Measurements from ENCODE around the gene ABHD4.
"Not testable (repeated sequence)": the region's sequence is repeated elsewhere in the genome, so short reads cannot be mapped to it uniquely, and the experiment has no call there.

ABHD4 gene

GRCh38 chr14:22598099-22598895, at the start of gene ABHD4:
TSS of gene ABHD4 (plus strand) at chr14:22598300. CDS start at chr14:22598307, 7 bp downstream.
- DNase-seq (peak; percentile 58), ATAC-seq (replicated peaks) (peak; percentile 93 to 95)
- Mint-ChIP-seq H3K4me3 (peak within 1 kb of the TSS; percentile 97 to 98), H3K9me3 (no peaks in the 10 kb centered on the region), H3K4me1 (peaks cover 28 to 43% of the 10 kb centered on the region in 2 donors), H3K36me3 (peaks cover 23 to 35% of the 10 kb centered on the region in 2 donors), H3K27me3 (no peaks in the 10 kb centered on the region), H3K27ac (peak within 1 kb of the TSS; percentile 95)

- Mint-ChIP-seq H3K4me3 (peak overlapping the region in 1 of 2 donors; percentile 31), H3K27ac (peak overlapping the region; percentile 92), H3K36me3 (peaks cover 37 to 41% of the 10 kb centered on the region in 2 donors), H3K27me3 (no peaks in the 10 kb centered on the region), H3K9me3 (no peaks in the 10 kb centered on the region), H3K4me1 (peaks cover 69 to 85% of the 10 kb centered on the region in 2 donors)
- DNase-seq (no peak), ATAC-seq (replicated peaks) (no peak)
Measured at GRCh38 chr14:22549324-22549962, 48.7 kb upstream of the ABHD4 start.

- H3K27ac Mint-ChIP-seq = peak overlapping the region; percentile 92
- H3K36me3 Mint-ChIP-seq = peaks cover 37 to 40% of the 10 kb centered on the region in 2 donors
- DNase-seq = peak; percentile 78
- H3K4me1 Mint-ChIP-seq = peaks cover 68 to 85% of the 10 kb centered on the region in 2 donors
- H3K4me3 Mint-ChIP-seq = peak overlapping the region; percentile 64 to 66
- ATAC-seq (replicated peaks) = peak; percentile 89 to 91
- no peaks in the 10 kb centered on the region for H3K27me3 Mint-ChIP-seq
- no peaks in the 10 kb centered on the region for H3K9me3 Mint-ChIP-seq
Measured at GRCh38 chr14:22549981-22550673, 48.0 kb upstream of the ABHD4 start.

GRCh38 chr14:22551605-22551997, 46.5 kb upstream of the ABHD4 start:
- Mint-ChIP-seq H3K9me3 (no peaks in the 10 kb centered on the region), H3K4me3 (peak overlapping the region; percentile 64 to 75), H3K36me3 (peaks cover 37 to 43% of the 10 kb centered on the region in 2 donors), H3K4me1 (peaks cover 76 to 88% of the 10 kb centered on the region in 2 donors), H3K27ac (peak overlapping the region; percentile 92), H3K27me3 (peaks cover 0 to 4% of the 10 kb centered on the region in 2 donors)
- DNase-seq = no peak
- no peak for ATAC-seq (replicated peaks)

GRCh38 chr14:22552001-22552826, 45.9 kb upstream of the ABHD4 start:
- Mint-ChIP-seq H3K9me3 (no peaks in the 10 kb centered on the region), H3K27ac (peak overlapping the region; percentile 92), H3K36me3 (peaks cover 37 to 43% of the 10 kb centered on the region in 2 donors), H3K27me3 (peaks cover 0 to 4% of the 10 kb centered on the region in 2 donors), H3K4me1 (peaks cover 81 to 94% of the 10 kb centered on the region in 2 donors), H3K4me3 (peak overlapping the region; percentile 66 to 75)
- ATAC-seq (replicated peaks) (no peak), DNase-seq (no peak)

- peak overlapping the region; percentile 92 for H3K27ac Mint-ChIP-seq
- H3K4me3 Mint-ChIP-seq = peak overlapping the region in 1 of 2 donors; percentile 66
- H3K9me3 Mint-ChIP-seq = no peaks in the 10 kb centered on the region
- no peak for DNase-seq
- peaks cover 85 to 98% of the 10 kb centered on the region in 2 donors for H3K4me1 Mint-ChIP-seq
- peaks cover 0 to 4% of the 10 kb centered on the region in 2 donors for H3K27me3 Mint-ChIP-seq
- ATAC-seq (replicated peaks) = no peak
- H3K36me3 Mint-ChIP-seq = peaks cover 35 to 43% of the 10 kb centered on the region in 2 donors
Measured at GRCh38 chr14:22552827-22553076, 45.3 kb upstream of the ABHD4 start.

GRCh38 chr14:22553445-22553844, 44.7 kb upstream of the ABHD4 start:
- DNase-seq = no peak
- Mint-ChIP-seq H3K27ac (peak overlapping the region; percentile 92), H3K27me3 (peaks cover 0 to 4% of the 10 kb centered on the region in 2 donors), H3K36me3 (peaks cover 30 to 42% of the 10 kb centered on the region in 2 donors), H3K9me3 (no peaks in the 10 kb centered on the region), H3K4me1 (peaks cover 83 to 98% of the 10 kb centered on the region in 2 donors), H3K4me3 (no peak overlapping the region)
- ATAC-seq (replicated peaks) = no peak

GRCh38 chr14:22553861-22554497, 44.1 kb upstream of the ABHD4 start:
- not testable (repeated sequence) for ATAC-seq (replicated peaks); H3K4me3 Mint-ChIP-seq; DNase-seq; H3K27me3 Mint-ChIP-seq; H3K9me3 Mint-ChIP-seq
- Mint-ChIP-seq H3K4me1 (peaks cover 84 to 98% of the 10 kb centered on the region in 2 donors), H3K27ac (peak overlapping the region; percentile 98), H3K36me3 (peaks cover 31 to 43% of the 10 kb centered on the region in 2 donors)

GRCh38 chr14:22554498-22555383, 43.4 kb upstream of the ABHD4 start:
- peak overlapping the region; percentile 98 for H3K27ac Mint-ChIP-seq
- peaks cover 77 to 98% of the 10 kb centered on the region in 2 donors for H3K4me1 Mint-ChIP-seq
- peaks cover 0 to 4% of the 10 kb centered on the region in 2 donors for H3K27me3 Mint-ChIP-seq
- no peak for DNase-seq
- ATAC-seq (replicated peaks) = no peak
- H3K36me3 Mint-ChIP-seq = peaks cover 30 to 48% of the 10 kb centered on the region in 2 donors
- peaks cover 0 to 1% of the 10 kb centered on the region in 2 donors for H3K9me3 Mint-ChIP-seq
- no peak overlapping the region for H3K4me3 Mint-ChIP-seq

GRCh38 chr14:22555384-22556011, 42.6 kb upstream of the ABHD4 start:
- peak; percentile 70 for DNase-seq
- ATAC-seq (replicated peaks) = peak; percentile 26 to 30
- H3K4me1 Mint-ChIP-seq = peaks cover 73 to 98% of the 10 kb centered on the region in 2 donors
- H3K27ac Mint-ChIP-seq = peak overlapping the region; percentile 98
- H3K36me3 Mint-ChIP-seq = peaks cover 34 to 53% of the 10 kb centered on the region in 2 donors
- peaks cover 0 to 4% of the 10 kb centered on the region in 2 donors for H3K27me3 Mint-ChIP-seq
- peaks cover 0 to 1% of the 10 kb centered on the region in 2 donors for H3K9me3 Mint-ChIP-seq
- peak overlapping the region; percentile 49 to 76 for H3K4me3 Mint-ChIP-seq

- ATAC-seq (replicated peaks) (peak; percentile 82 to 83), DNase-seq (peak; percentile 98)
- Mint-ChIP-seq H3K4me1 (peaks cover 69 to 98% of the 10 kb centered on the region in 2 donors), H3K9me3 (peaks cover 0 to 1% of the 10 kb centered on the region in 2 donors), H3K27me3 (peaks cover 0 to 4% of the 10 kb centered on the region in 2 donors), H3K4me3 (peak overlapping the region; percentile 49 to 76), H3K27ac (peak overlapping the region; percentile 98), H3K36me3 (peaks cover 26 to 49% of the 10 kb centered on the region in 2 donors)
Measured at GRCh38 chr14:22556021-22556989, 41.8 kb upstream of the ABHD4 start.

All from stimulated activated naive B cell treated with anti-CD40 and anti-IgM and Interleukin-4, amounts not matched to agents 10 μg/mL and 1 μg/mL and 100 μg/mL, for 72 hours (primary cell).